ENCODE measurements around the gene TBRG1. TPM values are rescaled to one million over a fixed set of nuclear protein-coding genes. Genes with fewer than 3 reads are reported as not detected.
A peak's percentile ranks its signal among the peaks of the same experiment; 100 is the strongest.

The TBRG1 gene
- total RNA-seq, 1 experiment from 2014 or later = 20.6 TPM

DNA sequence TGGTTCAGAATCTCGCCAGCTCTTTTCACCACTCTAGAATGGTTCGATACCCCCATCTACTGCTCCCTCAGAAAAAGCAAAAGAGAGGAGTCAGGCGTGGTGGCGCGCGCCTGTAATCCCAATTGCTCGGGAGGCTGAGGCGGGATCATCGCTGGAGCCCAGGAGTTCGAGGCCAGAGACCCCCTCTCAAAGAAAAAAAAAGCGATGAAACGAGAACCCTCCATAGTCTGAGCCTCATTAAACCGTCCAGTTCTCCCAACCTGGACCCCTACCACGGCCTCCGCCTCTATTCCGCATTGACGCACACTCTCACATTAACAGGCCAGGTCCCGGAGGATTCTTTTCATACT is 51.5 kb downstream of the TBRG1 start:
- H3K9me3 ChIP-seq (ENCODE audit: low read length) = no peaks in the 10 kb centered on the region
- H3K27me3 ChIP-seq (ENCODE audit: low read length) = no peaks in the 10 kb centered on the region
- H3K4me1 ChIP-seq (ENCODE audit: insufficient read depth, low read length) = peaks cover 16% of the 10 kb centered on the region
- H3K79me2 ChIP-seq (ENCODE audit: low read length) = peaks cover 15% of the 10 kb centered on the region
- H3K4me2 ChIP-seq (ENCODE audit: low read length) = peak overlapping the region; percentile 95
- peak overlapping the region; percentile 46 for H3K27ac ChIP-seq (ENCODE audit: low read length)
- no peaks in the 10 kb centered on the region for H3K36me3 ChIP-seq (ENCODE audit: low read depth, low read length)
- peak overlapping the region; percentile 92 for H3K9ac ChIP-seq (ENCODE audit: low read length)
- no peaks in the 10 kb centered on the region for H3K9me2 ChIP-seq (replicated peaks; ENCODE audit: low read length)
- TF ChIP-seq EZH2 (IDR thresholded peaks at IDR 0.05; ENCODE audit: low read length, unreplicated experiment) = no peak
- no peak for TF ChIP-seq EZH2phosphoT487 (IDR thresholded peaks at IDR 0.05; ENCODE audit: borderline replicate concordance, low read length)
- TF ChIP-seq, protein P1, sequence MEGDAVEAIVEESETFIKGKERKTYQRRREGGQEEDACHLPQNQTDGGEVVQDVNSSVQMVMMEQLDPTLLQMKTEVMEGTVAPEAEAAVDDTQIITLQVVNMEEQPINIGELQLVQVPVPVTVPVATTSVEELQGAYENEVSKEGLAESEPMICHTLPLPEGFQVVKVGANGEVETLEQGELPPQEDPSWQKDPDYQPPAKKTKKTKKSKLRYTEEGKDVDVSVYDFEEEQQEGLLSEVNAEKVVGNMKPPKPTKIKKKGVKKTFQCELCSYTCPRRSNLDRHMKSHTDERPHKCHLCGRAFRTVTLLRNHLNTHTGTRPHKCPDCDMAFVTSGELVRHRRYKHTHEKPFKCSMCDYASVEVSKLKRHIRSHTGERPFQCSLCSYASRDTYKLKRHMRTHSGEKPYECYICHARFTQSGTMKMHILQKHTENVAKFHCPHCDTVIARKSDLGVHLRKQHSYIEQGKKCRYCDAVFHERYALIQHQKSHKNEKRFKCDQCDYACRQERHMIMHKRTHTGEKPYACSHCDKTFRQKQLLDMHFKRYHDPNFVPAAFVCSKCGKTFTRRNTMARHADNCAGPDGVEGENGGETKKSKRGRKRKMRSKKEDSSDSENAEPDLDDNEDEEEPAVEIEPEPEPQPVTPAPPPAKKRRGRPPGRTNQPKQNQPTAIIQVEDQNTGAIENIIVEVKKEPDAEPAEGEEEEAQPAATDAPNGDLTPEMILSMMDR (conservative IDR thresholded peaks at IDR 0.05; ENCODE audit: low read depth, low read length) = no peak
- intact Hi-C loops (cut with micrococcal nuclease) = loop anchor here (1.0 kb wide), 1 partner anchor 88 kb away; the partner anchor contains the start of gene ESAM
- DNase-seq = no peak
- no peaks in the 10 kb centered on the region for H3F3A ChIP-seq (ENCODE audit: low read length, unreplicated experiment)
- H3K4me3 ChIP-seq (ENCODE audit: low read length) = peak overlapping the region; percentile 91
- H4K20me1 ChIP-seq (ENCODE audit: low read length) = no peaks in the 10 kb centered on the region
- TSS peak; percentile 84 for BruUV-seq (replicated peaks)
- ATAC-seq = no peak
- CTCF ChIA-PET = interaction anchor here (0.6 to 0.8 kb wide), 6 partner anchors 10 to 272 kb away, joined by 3 to 9 read pairs (median 4); no protein-coding TSS in a partner anchor
- peak overlapping the region; percentile 98 for H2AFZ ChIP-seq (ENCODE audit: low read length)
- POLR2A ChIA-PET (ENCODE audit: unreplicated experiment) = interaction anchor here (0.6 to 1.2 kb wide), 6 partner anchors 32 to 159 kb away, joined by 3 to 17 read pairs (median 10); partner anchors contain the start of gene NRGN

DNA sequence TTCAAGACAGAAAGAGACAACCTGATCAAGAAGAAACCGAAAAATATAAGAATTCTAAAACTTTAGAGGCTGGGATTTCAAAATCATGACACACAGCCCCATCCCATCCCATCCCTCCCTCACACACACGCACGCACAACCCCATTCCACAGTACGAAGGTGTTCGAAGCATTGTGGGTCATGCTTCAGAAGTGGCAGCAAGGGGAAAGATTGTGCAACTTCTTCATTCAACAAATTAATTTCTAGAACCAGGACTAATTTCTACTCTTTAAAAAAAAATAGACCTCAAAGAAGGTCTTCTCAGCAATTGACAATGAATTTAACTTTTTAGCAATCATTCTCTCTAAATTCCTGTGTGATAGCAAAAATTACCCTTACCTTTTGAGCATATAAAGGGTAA is 51.9 kb downstream of the TBRG1 start:
- Histone ChIP-seq H3K4me1 (ENCODE audit: insufficient read depth, low read length) (peaks cover 16% of the 10 kb centered on the region), H3K4me3 (ENCODE audit: low read length) (peak overlapping the region; percentile 91), H3K9me2 (replicated peaks; ENCODE audit: low read length) (no peaks in the 10 kb centered on the region), H3K36me3 (ENCODE audit: low read depth, low read length) (no peaks in the 10 kb centered on the region), H3F3A (ENCODE audit: low read length, unreplicated experiment) (no peaks in the 10 kb centered on the region), H3K27ac (ENCODE audit: low read length) (peak overlapping the region; percentile 46; the same call in 1 of the 2 replicates), H3K4me2 (ENCODE audit: low read length) (peak overlapping the region; percentile 95), H4K20me1 (ENCODE audit: low read length) (no peaks in the 10 kb centered on the region), H3K9me3 (ENCODE audit: low read length) (no peaks in the 10 kb centered on the region), H2AFZ (ENCODE audit: low read length) (peak overlapping the region; percentile 98), H3K9ac (ENCODE audit: low read length) (peak overlapping the region; percentile 92), H3K27me3 (ENCODE audit: low read length) (no peaks in the 10 kb centered on the region), H3K79me2 (ENCODE audit: low read length) (peaks cover 15% of the 10 kb centered on the region)
- ATAC-seq = no peak
- no TSS peak for BruUV-seq (replicated peaks)
- no peak for DNase-seq
- ChIA-PET CTCF (interaction anchor here (0.6 kb wide), 2 partner anchors 9 to 76 kb away, joined by 4 to 8 read pairs; no protein-coding TSS in a partner anchor), POLR2A (ENCODE audit: unreplicated experiment) (interaction anchor here (0.6 kb wide), 1 partner anchor 80 kb away, joined by 10 read pairs; no protein-coding TSS in a partner anchor)
- intact Hi-C loops (cut with micrococcal nuclease) = loop anchor here (1.0 kb wide), 1 partner anchor 88 kb away; the partner anchor contains the start of gene ESAM
- TF ChIP-seq EZH2 (IDR thresholded peaks at IDR 0.05; ENCODE audit: low read length, unreplicated experiment) (no peak), EZH2phosphoT487 (IDR thresholded peaks at IDR 0.05; ENCODE audit: borderline replicate concordance, low read length) (no peak)
- TF ChIP-seq, protein P1 (conservative IDR thresholded peaks at IDR 0.05; ENCODE audit: low read depth, low read length) = no peak

DNA sequence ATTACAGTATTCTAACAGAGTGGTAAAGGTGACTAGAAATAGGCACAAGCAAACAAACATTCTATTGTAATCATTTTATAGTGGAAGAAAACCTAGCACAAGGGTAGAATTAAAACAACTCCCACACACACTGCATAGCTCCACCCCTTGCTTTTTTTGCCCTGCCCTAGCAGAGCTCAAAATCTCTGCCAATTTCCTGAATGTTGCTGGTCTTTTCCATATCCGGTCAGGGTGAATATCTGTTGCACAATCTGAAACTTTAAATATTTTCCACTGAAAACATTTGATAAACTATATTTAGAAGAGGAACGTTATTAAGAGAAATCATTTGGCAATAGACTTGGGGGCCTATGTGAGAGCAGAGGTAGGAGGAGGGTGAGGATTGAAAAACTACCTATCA is 53.7 kb downstream of the TBRG1 start:
- BruUV-seq (replicated peaks) = no TSS peak
- DNase-seq = no peak
- ATAC-seq = no peak
- Histone ChIP-seq H3K4me2 (ENCODE audit: low read length) (no peak overlapping the region), H3K4me1 (ENCODE audit: insufficient read depth, low read length) (peaks cover 16% of the 10 kb centered on the region), H4K20me1 (ENCODE audit: low read length) (no peaks in the 10 kb centered on the region), H3K9me3 (ENCODE audit: low read length) (no peaks in the 10 kb centered on the region), H2AFZ (ENCODE audit: low read length) (no peak overlapping the region), H3K4me3 (ENCODE audit: low read length) (no peak overlapping the region), H3K9me2 (replicated peaks; ENCODE audit: low read length) (no peaks in the 10 kb centered on the region), H3K9ac (ENCODE audit: low read length) (no peak overlapping the region), H3K27ac (ENCODE audit: low read length) (no peak overlapping the region), H3K27me3 (ENCODE audit: low read length) (no peaks in the 10 kb centered on the region), H3K79me2 (ENCODE audit: low read length) (peaks cover 15% of the 10 kb centered on the region), H3K36me3 (ENCODE audit: low read depth, low read length) (no peaks in the 10 kb centered on the region), H3F3A (ENCODE audit: low read length, unreplicated experiment) (no peaks in the 10 kb centered on the region)
- intact Hi-C loops (cut with micrococcal nuclease) = no loop called here
- POLR2A ChIA-PET (ENCODE audit: unreplicated experiment) = interaction anchor here (0.5 to 0.6 kb wide), 2 partner anchors 24 to 322 kb away, joined by 3 read pairs; no protein-coding TSS in a partner anchor
- CTCF ChIA-PET = interaction anchor here (0.5 kb wide), 1 partner anchor 87 kb away, joined by 3 read pairs; no protein-coding TSS in a partner anchor
- TF ChIP-seq, protein P1 (conservative IDR thresholded peaks at IDR 0.05; ENCODE audit: low read depth, low read length) = no peak
- TF ChIP-seq EZH2phosphoT487 (IDR thresholded peaks at IDR 0.05; ENCODE audit: borderline replicate concordance, low read length) (no peak), EZH2 (IDR thresholded peaks at IDR 0.05; ENCODE audit: low read length, unreplicated experiment) (no peak)
